Fibroblast of villous mesenchyme (primary cell): ENCODE results near the gene STX10. TPM values are rescaled to one million over a fixed set of nuclear protein-coding genes. Genes with fewer than 3 reads are reported as not detected.

ENCODE experiments used
- DNase-seq: peaks from one replicate; pipeline ENCODE4 v3.0.0-alpha.2; 2010; ENCODE audit warnings: low read depth
- H3K4me3 ChIP-seq: 2 replicates; pipeline ENCODE4 v1.5.1; 2011; ENCODE audit warnings: low read depth, mild to moderate bottlenecking, low read length
- CTCF ChIP-seq: IDR thresholded peaks from 2 replicates; pipeline ENCODE4 v1.5.1; 2012; ENCODE audit warnings: low read depth, mild to moderate bottlenecking, low read length; ENCODE audit not compliant: insufficient read depth
- total RNA-seq: library from RNA; depleted of rRNA; stranded (reverse); fragments of >200 nt; gene quantifications from 2 replicates; pipeline ENCODE4 v1.2.3, GENCODE V29; 2012

STX10 gene
- total RNA-seq, 1 donor = 58.3 TPM

GRCh38 chr19:13122275-13122878 lies 27.8 kb downstream of the STX10 start:
- no peak for TF ChIP-seq CTCF
- no peak overlapping the region for H3K4me3 ChIP-seq
- DNase-seq = peak; percentile 42

GRCh38 chr19:13121551-13122274 lies 28.5 kb downstream of the STX10 start:
- DNase-seq = no peak

GRCh38 chr19:13120817-13121216 lies 29.4 kb downstream of the STX10 start:
- DNase-seq = peak; percentile 84
- peak overlapping the region; percentile 13 for H3K4me3 ChIP-seq
- no peak for TF ChIP-seq CTCF

More at GRCh38 chr19:13121551-13122274, 28.5 kb downstream of the STX10 start:
- no peak for TF ChIP-seq CTCF
- H3K4me3 ChIP-seq = no peak overlapping the region

GRCh38 chr19:13120031-13120430 lies 30.1 kb downstream of the STX10 start:
- no peak for DNase-seq
- H3K4me3 ChIP-seq = peak overlapping the region; percentile 92
- TF ChIP-seq CTCF = no peak

- DNase-seq = no peak
- no peak for TF ChIP-seq CTCF
Measured at GRCh38 chr19:13119627-13120026, 30.5 kb downstream of the STX10 start.

GRCh38 chr19:13118424-13119193 lies 31.6 kb downstream of the STX10 start:
- TF ChIP-seq CTCF = no peak
- DNase-seq = peak; percentile 51
- peak overlapping the region; percentile 92 for H3K4me3 ChIP-seq

More at GRCh38 chr19:13119627-13120026, 30.5 kb downstream of the STX10 start:
- H3K4me3 ChIP-seq = peak overlapping the region; percentile 92
